Panc1 (cell line): ENCODE measurements around the gene FIBCD1. TPM values are rescaled to one million over a fixed set of nuclear protein-coding genes. Genes with fewer than 3 reads are reported as not detected.
"Not testable (repeated sequence)": the region's sequence is repeated elsewhere in the genome, so short reads cannot be mapped to it uniquely, and the experiment has no call there.

Source experiments
- ATAC-seq: fragments of 200-7000 bp; cut with Tn5 transposase; 2 replicates; pipeline ENCODE4 v1.9.1; 2020; ENCODE audit warnings: mild to moderate bottlenecking, moderate library complexity
- BruUV-seq: library from RNA; stranded (reverse); fragments of 400-500 nt; replicated peaks from 2 replicates; lab custom pipeline; 2021; lab: Mats Ljungman, UMichigan
- CTCF ChIA-PET: fragments of 300-600 bp; sonication (Branson Sonifier 250); formaldehyde crosslinking; loops from one replicate; lab custom pipeline; 2022; ENCODE audit warnings: antibody characterized with exemption; lab: Charles Lee
- POLR2A ChIA-PET: fragments of 300-600 bp; sonication (Branson Sonifier 250); formaldehyde crosslinking; loops from one replicate; lab custom pipeline; 2022; ENCODE audit warnings: antibody characterized with exemption; lab: Charles Lee
- DNase-seq: peaks from one replicate; pipeline ENCODE4 v3.0.0-alpha.2; 2010; ENCODE audit warnings: low read depth, low spot score
- H3K27ac ChIP-seq: 2 replicates; pipeline ENCODE4 v1.5.1; 2011; ENCODE audit warnings: mild to moderate bottlenecking, low read length, inconsistent platforms
- H3K27me3 ChIP-seq: fragments of 200-500 bp; sonication (Bioruptor generic); 2 replicates; pipeline ENCODE4 v1.6.0; 2014; ENCODE audit warnings: low read length, inconsistent platforms; ENCODE audit not compliant: control insufficient read depth, insufficient read depth
- H3K36me3 ChIP-seq: fragments of 200-500 bp; sonication (Bioruptor generic); 2 replicates; pipeline ENCODE4 v1.5.1; 2014; ENCODE audit warnings: inconsistent platforms, mild to moderate bottlenecking, low read length, moderate library complexity; ENCODE audit not compliant: control insufficient read depth, insufficient read depth
- H3K4me1 ChIP-seq: 2 replicates; pipeline ENCODE4 v1.5.1; 2011; ENCODE audit warnings: inconsistent platforms, mild to moderate bottlenecking, low read length, moderate library complexity; ENCODE audit not compliant: control insufficient read depth, insufficient read depth
- H3K4me3 ChIP-seq, 2 experiments: 2 replicates each; pipeline ENCODE4 v1.5.1; 2011 to 2012; ENCODE audit warnings: low read depth in 2 of 2, low read length in 2 of 2, mild to moderate bottlenecking in 2 of 2, inconsistent platforms in 1 of 2, moderate library complexity in 1 of 2
- H3K9me3 ChIP-seq: fragments of 200-500 bp; sonication (Bioruptor generic); 2 replicates; pipeline ENCODE4 v1.5.1; 2014; ENCODE audit warnings: low read depth, mild to moderate bottlenecking, inconsistent platforms, low read length, moderate library complexity; ENCODE audit not compliant: control insufficient read depth, insufficient read depth
- POLR2AphosphoS5 ChIP-seq: IDR thresholded peaks from 2 replicates; pipeline ENCODE4 v1.6.1; 2012; ENCODE audit warnings: mild to moderate bottlenecking, low read depth, low read length, moderate library complexity
- SIN3A ChIP-seq: IDR thresholded peaks from 2 replicates; pipeline ENCODE4 v1.6.1; 2012; ENCODE audit warnings: low read depth, mild to moderate bottlenecking, low read length, moderate library complexity, borderline replicate concordance; ENCODE audit not compliant: insufficient read depth
- TCF7L2 ChIP-seq: IDR thresholded peaks from 2 replicates; pipeline ENCODE4 v1.6.1; 2011; ENCODE audit warnings: mild to moderate bottlenecking, low read depth, low read length, inconsistent platforms
- in situ Hi-C: cut with HindIII; loops from 2 replicates; pipeline ENCODE4 v1.10.0; 2016; ENCODE audit warnings: low sequenced_read_pairs, low pct_unique_long_range_greater_than_20kb
- intact Hi-C: fragments of 100-400 bp; cut with micrococcal nuclease; formaldehyde crosslinking; loops from one replicate; pipeline ENCODE4 v1.10.0; 2022; ENCODE audit not compliant: unreplicated experiment
- total RNA-seq: library from RNA; stranded (reverse); gene quantifications from one replicate; pipeline ENCODE4 v1.2.1, GENCODE V29; 2021; ENCODE audit not compliant: unreplicated experiment
- TF ChIP-seq, protein P1 (sequence below), 2 experiments: IDR thresholded peaks; 2 replicates each; pipeline ENCODE4 v1.6.1; 2011 to 2012; ENCODE audit warnings: low read depth in 2 of 2, control low read depth in 1 of 2, low read length in 1 of 2, mild to moderate bottlenecking in 1 of 2, moderate library complexity in 1 of 2; ENCODE audit not compliant: insufficient read depth in 1 of 2
- TF ChIP-seq, protein P2 (sequence below): fragments of 450-650 bp; IDR thresholded peaks from 2 replicates; pipeline ENCODE4 v1.5.1; 2017; ENCODE audit warnings: mild to moderate bottlenecking

The FIBCD1 gene
- total RNA-seq, 1 experiment from 2014 or later = 16.3 TPM

DNA sequence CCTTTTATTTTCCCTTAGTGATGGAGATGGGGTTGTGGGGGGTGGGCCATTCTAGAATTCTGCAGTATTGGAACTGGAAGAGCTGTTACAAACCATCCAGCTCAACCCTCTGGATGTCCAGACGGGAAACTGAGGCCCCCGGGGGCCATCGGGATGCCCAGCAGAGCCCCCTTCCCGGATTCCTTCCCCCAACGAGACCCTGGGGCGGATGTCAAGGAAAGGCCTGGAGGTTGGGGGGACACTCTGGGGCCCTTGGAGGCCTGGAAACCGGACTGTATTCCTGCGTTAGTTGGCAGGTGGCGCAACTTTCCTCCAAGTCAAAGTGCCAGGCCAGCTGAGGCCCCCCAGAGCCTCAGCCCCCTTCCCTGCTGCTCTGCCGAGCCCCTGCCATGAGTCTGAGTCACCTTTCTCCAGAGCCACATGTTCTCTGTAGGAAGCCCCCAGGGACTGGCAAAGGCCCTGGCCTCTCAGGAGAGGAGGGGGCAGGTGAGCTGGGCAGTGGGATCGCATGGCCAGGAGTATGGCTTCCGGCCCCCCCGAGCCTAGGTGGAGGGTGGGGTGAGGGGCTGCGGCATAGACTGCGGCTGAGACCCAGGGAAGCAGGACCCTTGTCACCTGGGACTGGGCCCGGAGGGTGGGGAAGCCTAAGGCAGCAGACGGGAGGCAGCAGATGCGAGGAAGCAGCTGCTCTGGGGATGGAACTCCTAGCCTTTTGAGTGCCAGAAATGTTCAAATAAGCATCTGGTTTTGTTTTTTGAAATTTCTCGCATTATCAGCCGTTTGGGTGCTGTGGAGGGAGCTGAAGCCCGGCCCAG lies 17.8 kb upstream of the FIBCD1 start:
- TF ChIP-seq, protein P1, sequence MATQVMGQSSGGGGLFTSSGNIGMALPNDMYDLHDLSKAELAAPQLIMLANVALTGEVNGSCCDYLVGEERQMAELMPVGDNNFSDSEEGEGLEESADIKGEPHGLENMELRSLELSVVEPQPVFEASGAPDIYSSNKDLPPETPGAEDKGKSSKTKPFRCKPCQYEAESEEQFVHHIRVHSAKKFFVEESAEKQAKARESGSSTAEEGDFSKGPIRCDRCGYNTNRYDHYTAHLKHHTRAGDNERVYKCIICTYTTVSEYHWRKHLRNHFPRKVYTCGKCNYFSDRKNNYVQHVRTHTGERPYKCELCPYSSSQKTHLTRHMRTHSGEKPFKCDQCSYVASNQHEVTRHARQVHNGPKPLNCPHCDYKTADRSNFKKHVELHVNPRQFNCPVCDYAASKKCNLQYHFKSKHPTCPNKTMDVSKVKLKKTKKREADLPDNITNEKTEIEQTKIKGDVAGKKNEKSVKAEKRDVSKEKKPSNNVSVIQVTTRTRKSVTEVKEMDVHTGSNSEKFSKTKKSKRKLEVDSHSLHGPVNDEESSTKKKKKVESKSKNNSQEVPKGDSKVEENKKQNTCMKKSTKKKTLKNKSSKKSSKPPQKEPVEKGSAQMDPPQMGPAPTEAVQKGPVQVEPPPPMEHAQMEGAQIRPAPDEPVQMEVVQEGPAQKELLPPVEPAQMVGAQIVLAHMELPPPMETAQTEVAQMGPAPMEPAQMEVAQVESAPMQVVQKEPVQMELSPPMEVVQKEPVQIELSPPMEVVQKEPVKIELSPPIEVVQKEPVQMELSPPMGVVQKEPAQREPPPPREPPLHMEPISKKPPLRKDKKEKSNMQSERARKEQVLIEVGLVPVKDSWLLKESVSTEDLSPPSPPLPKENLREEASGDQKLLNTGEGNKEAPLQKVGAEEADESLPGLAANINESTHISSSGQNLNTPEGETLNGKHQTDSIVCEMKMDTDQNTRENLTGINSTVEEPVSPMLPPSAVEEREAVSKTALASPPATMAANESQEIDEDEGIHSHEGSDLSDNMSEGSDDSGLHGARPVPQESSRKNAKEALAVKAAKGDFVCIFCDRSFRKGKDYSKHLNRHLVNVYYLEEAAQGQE (IDR thresholded peaks at IDR 0.05; ENCODE audit: insufficient read depth in 1 of 2, low read depth in 2 of 2, low read length in 1 of 2) = no peak
- TF ChIP-seq SIN3A = no peak
- TF ChIP-seq, protein P2, sequence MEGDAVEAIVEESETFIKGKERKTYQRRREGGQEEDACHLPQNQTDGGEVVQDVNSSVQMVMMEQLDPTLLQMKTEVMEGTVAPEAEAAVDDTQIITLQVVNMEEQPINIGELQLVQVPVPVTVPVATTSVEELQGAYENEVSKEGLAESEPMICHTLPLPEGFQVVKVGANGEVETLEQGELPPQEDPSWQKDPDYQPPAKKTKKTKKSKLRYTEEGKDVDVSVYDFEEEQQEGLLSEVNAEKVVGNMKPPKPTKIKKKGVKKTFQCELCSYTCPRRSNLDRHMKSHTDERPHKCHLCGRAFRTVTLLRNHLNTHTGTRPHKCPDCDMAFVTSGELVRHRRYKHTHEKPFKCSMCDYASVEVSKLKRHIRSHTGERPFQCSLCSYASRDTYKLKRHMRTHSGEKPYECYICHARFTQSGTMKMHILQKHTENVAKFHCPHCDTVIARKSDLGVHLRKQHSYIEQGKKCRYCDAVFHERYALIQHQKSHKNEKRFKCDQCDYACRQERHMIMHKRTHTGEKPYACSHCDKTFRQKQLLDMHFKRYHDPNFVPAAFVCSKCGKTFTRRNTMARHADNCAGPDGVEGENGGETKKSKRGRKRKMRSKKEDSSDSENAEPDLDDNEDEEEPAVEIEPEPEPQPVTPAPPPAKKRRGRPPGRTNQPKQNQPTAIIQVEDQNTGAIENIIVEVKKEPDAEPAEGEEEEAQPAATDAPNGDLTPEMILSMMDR = no peak
- TF ChIP-seq POLR2AphosphoS5 = no peak
- TF ChIP-seq TCF7L2 = no peak
- no peaks in the 10 kb centered on the region for H3K9me3 ChIP-seq
- H3K4me1 ChIP-seq = no peaks in the 10 kb centered on the region
- in situ Hi-C loops (no loop called here), intact Hi-C loops (no loop called here)
- POLR2A ChIA-PET = no interaction called here
- H3K36me3 ChIP-seq = no peaks in the 10 kb centered on the region
- H3K27ac ChIP-seq = no peak overlapping the region
- no TSS peak for BruUV-seq
- ATAC-seq (no peak), DNase-seq (no peak)
- CTCF ChIA-PET = interaction anchor here (0.6 to 1.1 kb wide), 2 partner anchors 17 to 24 kb away, joined by 3 to 10 read pairs; no protein-coding TSS in a partner anchor
- no peak overlapping the region for H3K4me3 ChIP-seq
- H3K27me3 ChIP-seq = no peaks in the 10 kb centered on the region

DNA sequence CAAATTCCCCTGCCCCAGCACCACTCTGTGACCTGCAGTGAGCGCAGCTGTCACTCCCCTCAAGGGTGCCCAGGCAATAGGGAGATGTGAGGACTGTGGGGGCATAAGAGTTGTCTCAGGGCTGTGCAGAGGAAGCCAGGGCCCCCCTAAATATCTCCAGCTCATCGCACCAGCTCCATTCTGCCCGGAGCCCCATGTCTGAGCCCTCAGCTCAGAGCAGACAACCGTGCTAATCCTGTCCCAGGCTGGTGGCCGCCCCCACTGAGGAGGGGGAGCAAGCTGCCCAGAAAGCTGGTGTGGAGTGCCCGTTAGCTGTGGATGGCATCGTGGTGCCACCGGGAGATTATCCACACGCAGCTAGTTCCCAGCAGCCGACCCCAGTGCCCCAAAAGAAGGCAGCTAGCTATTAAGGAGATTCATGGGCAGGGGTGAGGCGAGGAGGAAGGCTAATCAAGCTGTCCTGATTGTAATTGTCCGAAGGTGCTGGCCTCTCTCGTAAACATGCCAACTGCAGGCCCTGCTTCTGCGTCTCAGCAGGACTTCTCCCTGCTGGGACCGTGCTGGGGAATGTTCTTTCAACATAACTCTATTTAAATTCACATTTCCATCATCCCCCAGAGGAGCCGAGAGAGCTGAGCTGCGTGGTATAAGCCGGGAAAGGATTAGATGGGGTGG lies 17.0 kb upstream of the FIBCD1 start:
- ATAC-seq = no peak
- in situ Hi-C loops = no loop called here
- TF ChIP-seq SIN3A (no peak), POLR2AphosphoS5 (no peak), TCF7L2 (no peak)
- TF ChIP-seq, protein P2 = no peak
- TF ChIP-seq, protein P1 (IDR thresholded peaks at IDR 0.05; ENCODE audit: insufficient read depth in 1 of 2, low read depth in 2 of 2, low read length in 1 of 2) = no peak
- DNase-seq = no peak
- no peaks in the 10 kb centered on the region for H3K9me3 ChIP-seq
- CTCF ChIA-PET = interaction anchor here (0.6 to 1.1 kb wide), 2 partner anchors 17 to 23 kb away, joined by 3 to 10 read pairs; no protein-coding TSS in a partner anchor
- no peaks in the 10 kb centered on the region for H3K27me3 ChIP-seq
- H3K4me1 ChIP-seq = no peaks in the 10 kb centered on the region
- intact Hi-C loops = no loop called here
- no peak overlapping the region for H3K4me3 ChIP-seq
- POLR2A ChIA-PET = interaction anchor here (0.6 kb wide), 1 partner anchor 12 kb away, joined by 3 read pairs; no protein-coding TSS in a partner anchor
- no peak overlapping the region for H3K27ac ChIP-seq
- no peaks in the 10 kb centered on the region for H3K36me3 ChIP-seq
- BruUV-seq = no TSS peak

DNA sequence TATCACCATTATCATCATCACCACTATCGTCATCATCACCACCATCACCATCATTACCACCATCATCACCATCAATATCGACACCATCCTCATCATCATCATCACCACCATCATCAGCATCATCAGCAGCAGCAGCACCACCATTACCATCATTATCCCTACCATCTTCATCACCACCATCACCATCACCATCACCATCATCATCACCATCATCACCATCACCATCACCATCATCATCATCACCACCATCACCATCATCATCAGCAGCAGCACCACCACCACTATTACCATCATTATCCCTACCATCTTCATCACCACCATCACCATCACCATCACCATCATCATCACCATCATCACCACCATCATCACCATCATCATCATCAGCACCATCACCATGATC lies 15.9 kb upstream of the FIBCD1 start:
- DNase-seq, intact Hi-C loops, POLR2A ChIA-PET, H3K36me3 ChIP-seq, H3K9me3 ChIP-seq, in situ Hi-C loops, H3K4me3 ChIP-seq, BruUV-seq, H3K27ac ChIP-seq, H3K27me3 ChIP-seq, ATAC-seq, H3K4me1 ChIP-seq, CTCF ChIA-PET: not testable (repeated sequence)
